HEK293 (cell line): Measurements from ENCODE around the gene CYS1.

Experiments
- CTCF ChIA-PET: fragments of 350-600 bp; formaldehyde crosslinking; extraction: SDS; loops from one replicate; lab custom pipeline; 2021; ENCODE audit warnings: antibody characterized with exemption; lab: Yijun Ruan, JAX
- POLR2A ChIA-PET: fragments of 300-600 bp; formaldehyde crosslinking; extraction: SDS; loops from one replicate; lab custom pipeline; 2020; ENCODE audit warnings: antibody characterized with exemption, inconsistent platforms; lab: Yijun Ruan, JAX
- H3K27ac ChIP-seq: fragments of 200-500 bp; sonication (Bioruptor generic); 2 replicates; pipeline ENCODE4 v1.5.1; 2014; ENCODE audit warnings: low read depth, low read length, control low read depth, inconsistent platforms; ENCODE audit errors: extremely low read depth
- H3K36me3 ChIP-seq, 2 experiments: fragments of 200-500 bp in 1 of 2; sonication (Bioruptor generic) in 1 of 2; 1 replicate in 1 of 2; 2 replicates in 1 of 2; pipeline ENCODE4 v1.5.1; 2014 to 2017; ENCODE audit warnings: inconsistent platforms in 2 of 2, low read length in 2 of 2; ENCODE audit not compliant: control insufficient read depth in 2 of 2, insufficient read depth in 1 of 2
- H3K4me1 ChIP-seq: fragments of 200-500 bp; sonication (Bioruptor generic); 2 replicates; pipeline ENCODE4 v1.5.1; 2014; ENCODE audit warnings: mild to moderate bottlenecking, low read length, inconsistent platforms; ENCODE audit not compliant: control insufficient read depth, insufficient read depth
- H3K4me3 ChIP-seq: 2 replicates; pipeline ENCODE4 v1.5.1; 2011; ENCODE audit warnings: low read depth, mild to moderate bottlenecking, control low read depth, low read length, moderate library complexity
- H3K9me3 ChIP-seq: fragments of 200-500 bp; sonication (Bioruptor generic); 2 replicates; pipeline ENCODE4 v1.5.1; 2014; ENCODE audit warnings: low read depth, low read length, inconsistent platforms; ENCODE audit not compliant: control insufficient read depth, insufficient read depth
- BCL11A ChIP-seq: fragments of 450-650 bp; formaldehyde crosslinking; IDR thresholded peaks from 2 replicates; pipeline ENCODE4 v1.5.1; 2016; ENCODE audit warnings: low read depth, missing biosample characterization, missing genetic modification characterization
- EGR2 ChIP-seq: fragments of 450-650 bp; formaldehyde crosslinking; IDR thresholded peaks from 2 replicates; pipeline ENCODE4 v1.5.1; 2016; ENCODE audit warnings: low read depth, missing biosample characterization, missing genetic modification characterization
- GLI2 ChIP-seq: fragments of 450-650 bp; formaldehyde crosslinking; IDR thresholded peaks from 2 replicates; pipeline ENCODE4; 2017; ENCODE audit warnings: missing biosample characterization, missing genetic modification characterization, low read depth, borderline replicate concordance
- GLI4 ChIP-seq: fragments of 450-650 bp; formaldehyde crosslinking; IDR thresholded peaks from 2 replicates; pipeline ENCODE4 v1.5.1; 2016; ENCODE audit warnings: missing biosample characterization, missing genetic modification characterization
- MZF1 ChIP-seq: fragments of 450-650 bp; formaldehyde crosslinking; IDR thresholded peaks from 2 replicates; pipeline ENCODE4 v1.5.1; 2017; ENCODE audit warnings: missing biosample characterization, missing genetic modification characterization, borderline replicate concordance
- SP2 ChIP-seq: fragments of 450-650 bp; formaldehyde crosslinking; IDR thresholded peaks from 2 replicates; pipeline ENCODE4 v1.5.1; 2016; ENCODE audit warnings: missing biosample characterization, missing genetic modification characterization
- TCF7L2 ChIP-seq: IDR thresholded peaks from 2 replicates; pipeline ENCODE4 v1.6.1; 2011; ENCODE audit warnings: low read depth, mild to moderate bottlenecking, inconsistent platforms, low read length, moderate library complexity, borderline replicate concordance
- ZBTB48 ChIP-seq: fragments of 450-650 bp; formaldehyde crosslinking; IDR thresholded peaks from 2 replicates; pipeline ENCODE4 v1.5.1; 2016; ENCODE audit warnings: missing biosample characterization, missing genetic modification characterization
- ZBTB49 ChIP-seq: fragments of 450-650 bp; formaldehyde crosslinking; IDR thresholded peaks from 2 replicates; pipeline ENCODE4 v1.5.1; 2016; ENCODE audit warnings: missing biosample characterization, missing genetic modification characterization, low read depth
- ZNF114 ChIP-seq: fragments of 450-650 bp; formaldehyde crosslinking; IDR thresholded peaks from 2 replicates; pipeline ENCODE4 v1.5.0; 2017; ENCODE audit warnings: missing biosample characterization, missing genetic modification characterization
- ZNF138 ChIP-seq: fragments of 450-650 bp; formaldehyde crosslinking; IDR thresholded peaks from 2 replicates; pipeline ENCODE4 v1.5.1; 2016; ENCODE audit warnings: missing biosample characterization, missing genetic modification characterization, borderline replicate concordance
- ZNF140 ChIP-seq: fragments of 450-650 bp; formaldehyde crosslinking; IDR thresholded peaks from 2 replicates; pipeline ENCODE4 v1.5.1; 2016; ENCODE audit warnings: missing biosample characterization, missing genetic modification characterization
- ZNF146 ChIP-seq: fragments of 450-650 bp; formaldehyde crosslinking; IDR thresholded peaks from 2 replicates; pipeline ENCODE4 v1.5.1; 2016; ENCODE audit warnings: missing biosample characterization, missing genetic modification characterization
- ZNF18 ChIP-seq: fragments of 450-650 bp; formaldehyde crosslinking; IDR thresholded peaks from 2 replicates; pipeline ENCODE4 v1.5.1; 2016; ENCODE audit warnings: missing biosample characterization, missing genetic modification characterization
- ZNF184 ChIP-seq: fragments of 450-650 bp; IDR thresholded peaks from 2 replicates; pipeline ENCODE4 v1.5.1; 2018; ENCODE audit warnings: missing biosample characterization, mild to moderate bottlenecking, missing genetic modification characterization
- ZNF223 ChIP-seq: fragments of 450-650 bp; formaldehyde crosslinking; IDR thresholded peaks from 2 replicates; pipeline ENCODE4 v1.5.1; 2016; ENCODE audit warnings: missing biosample characterization, missing genetic modification characterization
- ZNF354C ChIP-seq: fragments of 450-650 bp; formaldehyde crosslinking; IDR thresholded peaks from 2 replicates; pipeline ENCODE4 v1.5.1; 2016; ENCODE audit warnings: missing biosample characterization, missing genetic modification characterization, low read depth, borderline replicate concordance
- ZNF513 ChIP-seq: fragments of 450-650 bp; IDR thresholded peaks from 2 replicates; pipeline ENCODE4 v1.5.1; 2018; ENCODE audit warnings: missing biosample characterization, missing genetic modification characterization
- ZNF518A ChIP-seq: fragments of 450-650 bp; formaldehyde crosslinking; conservative IDR thresholded peaks from 2 replicates; pipeline ENCODE4 v1.5.1; 2016; ENCODE audit warnings: low read depth, missing biosample characterization, missing genetic modification characterization
- ZNF544 ChIP-seq: fragments of 450-650 bp; formaldehyde crosslinking; IDR thresholded peaks from 2 replicates; pipeline ENCODE4 v1.5.0; 2017; ENCODE audit warnings: missing biosample characterization, missing genetic modification characterization
- ZNF558 ChIP-seq: fragments of 450-650 bp; formaldehyde crosslinking; IDR thresholded peaks from 2 replicates; pipeline ENCODE4 v1.5.1; 2016; ENCODE audit warnings: missing biosample characterization, missing genetic modification characterization
- ZNF585B ChIP-seq: fragments of 450-650 bp; formaldehyde crosslinking; IDR thresholded peaks from 2 replicates; pipeline ENCODE4 v1.5.1; 2016; ENCODE audit warnings: missing biosample characterization, missing genetic modification characterization
- ZNF600 ChIP-seq: fragments of 450-650 bp; formaldehyde crosslinking; IDR thresholded peaks from 2 replicates; pipeline ENCODE4 v1.5.1; 2016; ENCODE audit warnings: missing biosample characterization, missing genetic modification characterization
- ZNF677 ChIP-seq: fragments of 450-650 bp; IDR thresholded peaks from 2 replicates; pipeline ENCODE4 v1.5.0; 2018; ENCODE audit warnings: missing biosample characterization, mild to moderate bottlenecking, missing genetic modification characterization, moderate library complexity
- ZNF837 ChIP-seq: fragments of 450-650 bp; formaldehyde crosslinking; IDR thresholded peaks from 2 replicates; pipeline ENCODE4 v1.5.1; 2016; ENCODE audit warnings: missing biosample characterization, missing genetic modification characterization
- TF ChIP-seq, protein P1 (sequence below): fragments of 450-650 bp; formaldehyde crosslinking; IDR thresholded peaks from 2 replicates; pipeline ENCODE4 v1.5.1; 2016; ENCODE audit warnings: missing biosample characterization, missing genetic modification characterization

The CYS1 gene

DNA sequence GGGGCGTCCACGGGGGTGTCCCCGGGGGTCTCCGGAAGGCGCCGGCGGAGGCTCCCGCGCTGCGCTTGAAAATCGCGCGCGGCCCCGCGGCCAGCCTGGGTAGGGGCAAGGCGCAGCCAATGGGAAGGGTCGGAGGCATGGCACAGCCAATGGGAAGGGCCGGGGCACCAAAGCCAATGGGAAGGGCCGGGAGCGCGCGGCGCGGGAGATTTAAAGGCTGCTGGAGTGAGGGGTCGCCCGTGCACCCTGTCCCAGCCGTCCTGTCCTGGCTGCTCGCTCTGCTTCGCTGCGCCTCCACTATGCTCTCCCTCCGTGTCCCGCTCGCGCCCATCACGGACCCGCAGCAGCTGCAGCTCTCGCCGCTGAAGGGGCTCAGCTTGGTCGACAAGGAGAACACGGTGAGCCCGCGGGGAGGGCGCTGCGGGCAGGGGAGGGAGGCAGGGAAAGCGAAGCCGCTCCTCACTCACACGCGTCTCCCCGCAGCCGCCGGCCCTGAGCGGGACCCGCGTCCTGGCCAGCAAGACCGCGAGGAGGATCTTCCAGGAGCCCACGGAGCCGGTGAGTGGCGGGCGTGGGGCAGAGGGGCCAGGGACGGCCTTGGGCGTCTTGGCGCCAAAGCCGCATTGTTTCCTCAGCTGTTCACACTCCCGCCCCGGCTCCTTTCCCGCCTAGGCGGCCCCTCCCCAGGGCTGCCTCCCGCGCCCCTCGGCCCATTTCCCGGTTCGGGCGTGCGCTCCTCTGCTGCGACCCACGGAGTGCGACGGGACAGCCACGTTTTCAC lies 42.5 kb upstream of the CYS1 start, which contains the start of gene RRM2:
TSS of gene RRM2 (plus strand) at position 240 of the 781 bp plus-strand sequence. CDS start at position 300, 60 bp downstream.
- ChIA-PET POLR2A (interaction anchor here (0.6 to 2.4 kb wide), 6 partner anchors 26 to 326 kb away, joined by 3 to 9 read pairs (median 3); partner anchors contain the start of genes CYS1 and ODC1), CTCF (interaction anchor here (0.8 to 7.6 kb wide), 3 partner anchors 40 to 312 kb away, joined by 3 to 71 read pairs (median 64); no protein-coding TSS in a partner anchor)
- Histone ChIP-seq H3K4me1 (peaks cover 5% of the 10 kb centered on the region; the same call in 1 of the 2 replicates), H3K4me3 (peak within 1 kb of the TSS; percentile 70), H3K9me3 (no peaks in the 10 kb centered on the region), H3K36me3 (peaks cover 33 to 45% of the 10 kb centered on the region in 2 experiments), H3K27ac (peak within 1 kb of the TSS; percentile 97)
- TF ChIP-seq ZNF513 (tag by site-specific recombination) = no peak
- 0 out of 2 replicates have a peak, but pooled peaks have one; percentile 43 for TF ChIP-seq GLI4
- TF ChIP-seq ZNF18 = peak; percentile 85
- TF ChIP-seq, protein P1, sequence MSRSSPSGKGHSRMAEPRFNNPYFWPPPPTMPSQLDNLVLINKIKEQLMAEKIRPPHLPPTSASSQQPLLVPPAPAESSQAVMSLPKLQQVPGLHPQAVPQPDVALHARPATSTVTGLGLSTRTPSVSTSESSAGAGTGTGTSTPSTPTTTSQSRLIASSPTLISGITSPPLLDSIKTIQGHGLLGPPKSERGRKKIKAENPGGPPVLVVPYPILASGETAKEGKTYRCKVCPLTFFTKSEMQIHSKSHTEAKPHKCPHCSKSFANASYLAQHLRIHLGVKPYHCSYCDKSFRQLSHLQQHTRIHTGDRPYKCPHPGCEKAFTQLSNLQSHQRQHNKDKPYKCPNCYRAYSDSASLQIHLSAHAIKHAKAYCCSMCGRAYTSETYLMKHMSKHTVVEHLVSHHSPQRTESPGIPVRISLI (tag by site-specific recombination) = no peak
- no peak for TF ChIP-seq ZNF114 (tag by site-specific recombination)
- no peak for TF ChIP-seq ZNF677
- TF ChIP-seq ZNF146 (tag by site-specific recombination) = no peak; the same call in 1 of the 2 replicates
- TF ChIP-seq ZNF140 = no peak
- TF ChIP-seq ZNF354C (tag by site-specific recombination) = no peak
- no peak for TF ChIP-seq TCF7L2
- TF ChIP-seq GLI2 (tag by site-specific recombination) = no peak
- no peak for TF ChIP-seq MZF1 (tag by site-specific recombination)
- TF ChIP-seq EGR2 (tag by site-specific recombination) = no peak
- TF ChIP-seq ZBTB48 (tag by site-specific recombination) = peak; percentile 83
- TF ChIP-seq ZNF223 (tag by site-specific recombination) = no peak
- peak; percentile 63 for TF ChIP-seq SP2 (tag by site-specific recombination)
- TF ChIP-seq ZNF138 (tag by site-specific recombination) = no peak
- no peak; the same call in 1 of the 2 replicates for TF ChIP-seq ZNF585B (tag by site-specific recombination)
- peak; percentile 85 for TF ChIP-seq ZNF600 (tag by site-specific recombination)
- no peak for TF ChIP-seq ZNF184 (tag by site-specific recombination)
- no peak for TF ChIP-seq ZNF544
- TF ChIP-seq ZBTB49 (tag by site-specific recombination) = no peak
- no peak for TF ChIP-seq BCL11A (tag by site-specific recombination)
- no peak for TF ChIP-seq ZNF837 (tag by site-specific recombination)
- TF ChIP-seq ZNF558 (tag by site-specific recombination) = no peak
- no peak for TF ChIP-seq ZNF518A
